Sigmoid colon (tissue), 7 donors: ENCODE data around the gene TSPAN9. TPM values are rescaled to one million over a fixed set of nuclear protein-coding genes. Genes with fewer than 3 reads are reported as not detected.

ENCODE experiments used
- DNase-seq: peaks from one replicate; pipeline ENCODE4 v3.0.0-alpha.2; 2019
- H3K27ac ChIP-seq, 4 donors: fragments of 200-600 bp; sonication (generic); one replicate each; pipeline ENCODE4 v1.5.1; 2016 to 2019; ENCODE audit warnings: mild to moderate bottlenecking in 1 of 4
- H3K27me3 ChIP-seq, 3 donors: fragments of 200-600 bp; sonication (generic); one replicate each; pipeline ENCODE4 v1.5.1; 2019; ENCODE audit warnings: mild to moderate bottlenecking in 1 of 3
- H3K36me3 ChIP-seq, 4 donors: fragments of 200-600 bp; sonication (generic); one replicate each; pipeline ENCODE4 v1.5.1; 2016 to 2019
- H3K4me1 ChIP-seq, 4 donors: fragments of 200-600 bp; sonication (generic); one replicate each; pipeline ENCODE4 v1.5.1; 2017 to 2019
- H3K4me3 ChIP-seq, 4 donors: fragments of 200-600 bp; sonication (generic); one replicate each; pipeline ENCODE4 v1.5.1; 2017 to 2019; ENCODE audit warnings: mild to moderate bottlenecking in 2 of 4, moderate library complexity in 1 of 4
- H3K9me3 ChIP-seq, 4 donors: fragments of 200-600 bp in 3 of 4; sonication (generic) in 3 of 4; one replicate each; pipeline versions ENCODE4 v1.5.1 to v1.6.1; 2013 to 2019
- CTCF ChIP-seq, 4 experiments: fragments of 450-650 bp in 3 of 4; fragments of 200-600 bp in 1 of 4; IDR thresholded peaks; one replicate each; pipeline ENCODE4 v1.5.1; 2016 to 2019; ENCODE audit warnings: antibody characterized with exemption in 4 of 4, mild to moderate bottlenecking in 3 of 4, moderate library complexity in 2 of 4
- EP300 ChIP-seq, 4 donors: sonication (generic); formaldehyde crosslinking; IDR thresholded peaks; one replicate each; pipeline ENCODE4 v1.6.1; 2017; ENCODE audit warnings: antibody characterized with exemption in 4 of 4
- POLR2A ChIP-seq, 2 donors: fragments of 450-650 bp; IDR thresholded peaks; one replicate each; pipeline ENCODE4 v1.6.1; 2016; ENCODE audit warnings: antibody characterized with exemption in 2 of 2, mild to moderate bottlenecking in 2 of 2, moderate library complexity in 2 of 2
- POLR2AphosphoS5 ChIP-seq, 4 donors: sonication (generic); formaldehyde crosslinking; IDR thresholded peaks; one replicate each; pipeline ENCODE4 v1.6.1; 2017; ENCODE audit warnings: antibody characterized with exemption in 4 of 4
- WGBS, 2 donors: extraction: QIAGEN DNeasy Blood & Tissue Kit; methylation state at CpG; one replicate each; pipeline ENCODE4 v1.1.7; 2013; 5-methylcytosine and 5-hydroxymethylcytosine counted together
- intact Hi-C: fragments of 100-400 bp; cut with DNase I; formaldehyde crosslinking; loops from one replicate; pipeline ENCODE4 v1.15.1; 2023
- polyA plus RNA-seq, 3 donors: library from polyadenylated mRNA; stranded (reverse); fragments of 200-250 nt; gene quantifications; one replicate each; pipeline ENCODE4 v1.2.3, GENCODE V29; 2013
- total RNA-seq, 4 donors: library from RNA; depleted of rRNA; stranded (reverse); fragments of >200 nt; gene quantifications; one replicate each; pipeline ENCODE4 v1.1.0, GENCODE V29; 2016
- donor health status: healthy with polysubstance abuse.
- donor health status: Bipolar disorder and iron deficiency.
- donor health status: healthy.

The TSPAN9 gene
- total and polyA plus RNA-seq, 7 donors, result 0.92 to 28.0 (median 18.2) TPM

DNA sequence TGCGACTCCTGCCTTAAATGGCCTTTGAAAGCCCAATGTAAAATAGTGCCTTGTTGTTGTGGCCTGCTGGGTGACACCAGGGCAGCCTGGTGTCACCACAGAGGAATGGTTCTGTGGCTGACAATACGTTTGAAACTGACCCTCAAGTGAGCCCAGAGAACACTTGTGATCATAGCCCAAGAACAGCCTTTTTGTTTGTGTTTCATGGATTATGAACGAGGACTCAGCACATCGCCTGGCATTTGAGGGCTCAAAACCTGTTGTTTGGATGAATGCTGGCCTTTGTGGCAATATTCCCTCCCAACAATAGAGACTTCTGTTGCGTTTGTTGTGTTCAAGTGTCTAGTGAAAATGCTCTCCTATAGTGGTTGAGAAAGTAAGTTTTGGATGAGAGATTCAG, 48.5 kb downstream of the TSPAN9 start:
- WGBS, 2 donors, result 84 to 88% methylated on average over 5 of the region's 5 CpGs
- no peak for DNase-seq
- Histone ChIP-seq H3K27me3 (no peaks in the 10 kb centered on the region), H3K9me3 (peaks cover 0 to 6% (median 0%) of the 10 kb centered on the region in 4 donors), H3K4me3 (no peak overlapping the region), H3K36me3 (no peaks in the 10 kb centered on the region), H3K4me1 (peaks cover 0 to 4% (median 2%) of the 10 kb centered on the region in 4 donors), H3K27ac (no peak overlapping the region)
- intact Hi-C loops, result no loop called here
- TF ChIP-seq CTCF (IDR thresholded peaks at IDR 0.05) (no peak), EP300 (IDR thresholded peaks at IDR 0.05) (no peak), POLR2A (IDR thresholded peaks at IDR 0.05) (no peak), POLR2AphosphoS5 (IDR thresholded peaks at IDR 0.05) (no peak)

DNA sequence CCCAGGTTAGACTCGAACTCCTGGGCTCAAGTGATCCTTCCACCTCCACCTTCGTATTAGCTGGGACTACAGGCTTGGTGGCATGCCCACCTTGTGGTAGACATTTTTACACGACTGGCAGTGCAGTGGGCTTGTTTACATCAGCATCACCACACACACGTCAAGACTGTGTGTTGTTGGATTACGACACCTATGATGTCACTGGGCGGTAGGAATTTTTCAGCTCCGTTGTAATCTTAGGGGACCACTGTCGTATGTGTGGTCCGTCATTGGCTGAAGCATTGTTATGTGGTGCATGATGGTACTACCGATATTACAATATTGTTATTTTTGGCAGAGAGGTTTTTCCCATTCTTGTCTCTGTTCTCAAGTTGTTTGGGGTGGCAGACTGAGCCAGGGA, 50.7 kb downstream of the TSPAN9 start:
- H3K4me3 ChIP-seq, result no peak overlapping the region
- no peak overlapping the region for H3K27ac ChIP-seq
- no peaks in the 10 kb centered on the region for H3K27me3 ChIP-seq
- peaks cover 0 to 6% (median 0%) of the 10 kb centered on the region in 4 donors for H3K9me3 ChIP-seq
- no peaks in the 10 kb centered on the region for H3K36me3 ChIP-seq
- DNase-seq, result no peak
- 89 to 91% methylated on average over 10 of the region's 10 CpGs for WGBS, 2 donors
- intact Hi-C loops, result no loop called here
- TF ChIP-seq POLR2AphosphoS5 (IDR thresholded peaks at IDR 0.05) (no peak), EP300 (IDR thresholded peaks at IDR 0.05) (no peak), POLR2A (IDR thresholded peaks at IDR 0.05) (no peak), CTCF (IDR thresholded peaks at IDR 0.05) (no peak)
- H3K4me1 ChIP-seq, result peaks cover 0 to 11% (median 6%) of the 10 kb centered on the region in 4 donors

DNA sequence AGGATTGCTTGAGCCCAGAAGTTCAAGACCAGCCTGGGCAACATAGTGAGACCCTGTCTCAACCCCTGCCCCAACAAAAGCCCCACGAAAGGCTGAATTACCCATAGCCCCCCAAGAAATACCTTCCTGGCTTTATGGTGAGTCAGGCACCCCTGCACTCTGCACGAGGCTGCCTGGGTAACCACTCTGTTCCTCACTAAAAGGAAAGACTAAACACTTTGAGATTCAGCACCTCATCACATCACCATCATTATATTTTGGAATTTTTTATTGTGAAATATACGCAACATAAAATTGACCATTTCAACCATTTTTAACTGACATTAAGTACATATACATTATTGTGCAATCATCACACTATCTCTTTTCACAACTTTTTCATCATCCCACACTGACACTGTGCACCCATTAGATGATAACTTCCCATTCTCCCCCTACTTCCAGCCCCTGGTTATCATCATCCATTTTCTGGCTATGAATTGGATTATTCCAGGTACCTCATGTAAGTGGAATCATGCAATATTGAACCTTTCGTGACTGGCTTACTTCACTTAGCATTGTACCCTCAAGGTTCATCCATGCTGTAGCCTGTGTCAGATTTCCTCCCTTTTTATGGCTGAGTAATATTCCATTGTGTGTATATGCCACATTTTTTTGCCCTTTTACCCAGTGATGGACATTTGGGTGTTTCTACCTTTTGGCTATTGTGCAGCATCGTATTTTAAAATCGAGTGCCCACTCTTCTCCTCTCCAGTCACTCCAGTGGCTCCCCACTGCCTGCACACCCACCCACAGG, 51.5 kb downstream of the TSPAN9 start:
- intact Hi-C loops, result no loop called here
- no peak overlapping the region for H3K4me3 ChIP-seq
- no peak overlapping the region for H3K27ac ChIP-seq
- H3K27me3 ChIP-seq, result no peaks in the 10 kb centered on the region
- no peaks in the 10 kb centered on the region for H3K36me3 ChIP-seq
- DNase-seq, result no peak
- peaks cover 0 to 16% (median 15%) of the 10 kb centered on the region in 4 donors for H3K4me1 ChIP-seq
- 86 to 94% methylated on average over 6 of the region's 6 CpGs for WGBS, 2 donors
- H3K9me3 ChIP-seq, result peaks cover 0 to 6% (median 0%) of the 10 kb centered on the region in 4 donors
- TF ChIP-seq EP300 (IDR thresholded peaks at IDR 0.05) (no peak), CTCF (IDR thresholded peaks at IDR 0.05) (no peak), POLR2AphosphoS5 (IDR thresholded peaks at IDR 0.05) (no peak), POLR2A (IDR thresholded peaks at IDR 0.05) (no peak)

DNA sequence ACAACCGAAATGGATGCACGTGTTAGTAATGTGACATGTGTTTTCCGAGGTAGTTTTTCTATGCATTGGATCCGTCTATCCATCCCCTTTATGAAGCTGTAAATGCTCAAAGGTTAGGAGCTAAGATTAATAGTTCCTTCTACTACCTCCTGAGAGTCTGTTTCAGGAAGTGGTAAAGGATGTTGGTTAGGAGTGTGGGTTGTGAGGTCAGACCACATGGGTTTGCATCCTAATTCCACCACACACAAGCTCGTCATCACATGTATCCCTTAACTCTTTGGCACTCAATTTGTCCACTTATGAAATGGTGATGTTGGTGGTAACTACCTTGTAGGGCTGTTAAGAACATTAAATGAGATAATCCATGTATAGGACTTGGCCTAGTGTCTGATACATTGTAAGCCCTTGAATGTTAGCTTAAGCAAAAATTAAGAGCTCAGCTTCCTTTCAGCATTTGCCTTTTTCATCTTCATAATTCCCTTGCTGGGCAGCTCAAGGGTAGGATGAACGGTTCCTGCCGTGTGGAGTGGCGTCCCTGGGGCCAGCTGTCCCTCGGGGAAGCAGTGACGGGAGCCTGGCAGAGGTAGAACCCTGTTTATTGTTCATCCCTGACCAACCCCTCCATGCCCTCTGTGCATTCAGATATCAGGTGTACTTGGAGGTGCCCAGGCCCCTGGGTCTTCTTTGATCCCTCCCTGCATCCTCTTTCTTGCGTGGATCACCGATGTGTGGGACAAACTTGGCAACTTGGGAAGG, 52.3 kb downstream of the TSPAN9 start:
- Histone ChIP-seq H3K27ac (no peak overlapping the region), H3K27me3 (no peaks in the 10 kb centered on the region), H3K9me3 (peaks cover 0 to 6% (median 0%) of the 10 kb centered on the region in 4 donors), H3K4me3 (no peak overlapping the region), H3K36me3 (no peaks in the 10 kb centered on the region), H3K4me1 (peaks cover 0 to 20% (median 18%) of the 10 kb centered on the region in 4 donors)
- no peak for DNase-seq
- 54 to 74% methylated on average over 12 of the region's 12 CpGs for WGBS, 2 donors
- intact Hi-C loops, result no loop called here
- no peak for TF ChIP-seq POLR2A (IDR thresholded peaks at IDR 0.05)
- no peak for TF ChIP-seq EP300 (IDR thresholded peaks at IDR 0.05)
- TF ChIP-seq POLR2AphosphoS5 (IDR thresholded peaks at IDR 0.05), result no peak
- no peak for TF ChIP-seq CTCF (IDR thresholded peaks at IDR 0.05)
